Brain microvascular endothelial cell (primary cell): ENCODE measurements around the gene NOL9.

Experiments used
- DNase-seq: peaks from one replicate; pipeline ENCODE4 v3.0.0-alpha.2; 2020
- H3K27ac ChIP-seq: fragments of 250-450 bp; sonication (Bioruptor Pico); 2 replicates; pipeline ENCODE4 v1.5.1; 2020; ENCODE audit warnings: mild to moderate bottlenecking, moderate library complexity
- H3K27me3 ChIP-seq: fragments of 250-450 bp; sonication (Bioruptor Pico); replicated peaks from 2 replicates; pipeline ENCODE4 v1.5.1; 2020; ENCODE audit warnings: mild to moderate bottlenecking
- H3K36me3 ChIP-seq: fragments of 250-450 bp; sonication (Bioruptor Pico); replicated peaks from 2 replicates; pipeline ENCODE4 v1.5.1; 2020; ENCODE audit warnings: mild to moderate bottlenecking
- H3K4me3 ChIP-seq: 2 replicates; pipeline ENCODE4 v1.5.1; 2011; ENCODE audit warnings: low read depth, mild to moderate bottlenecking, control low read depth, low read length, moderate library complexity
- CTCF ChIP-seq: IDR thresholded peaks from 2 replicates; pipeline ENCODE4 v1.5.1; 2011; ENCODE audit warnings: low read depth, mild to moderate bottlenecking, moderate library complexity, low read length, control low read depth, inconsistent platforms; ENCODE audit errors: missing control alignments
- in situ Hi-C: cut with HindIII; loops from 2 replicates; pipeline ENCODE4 v1.10.0; 2017; ENCODE audit warnings: low sequenced_read_pairs, low pct_ligation_motif_present

Gene NOL9

GRCh38 chr1:6485168-6486101 is 68.9 kb downstream of the NOL9 start:
- TF ChIP-seq CTCF: peak; percentile 42
- in situ Hi-C loops: no loop called here
- no peak for DNase-seq
- no peaks in the 10 kb centered on the region for H3K27me3 ChIP-seq
- H3K36me3 ChIP-seq: no peaks in the 10 kb centered on the region
- H3K27ac ChIP-seq: no peak overlapping the region
- peak overlapping the region; percentile 64 for H3K4me3 ChIP-seq

- Histone ChIP-seq H3K4me3 (peak overlapping the region; percentile 64), H3K27me3 (no peaks in the 10 kb centered on the region), H3K36me3 (no peaks in the 10 kb centered on the region), H3K27ac (no peak overlapping the region)
- no peak for TF ChIP-seq CTCF
- no peak for DNase-seq
- in situ Hi-C loops: no loop called here
Measured at GRCh38 chr1:6484826-6485167, 69.5 kb downstream of the NOL9 start.

- Histone ChIP-seq H3K4me3 (no peak overlapping the region), H3K27ac (no peak overlapping the region), H3K36me3 (no peaks in the 10 kb centered on the region), H3K27me3 (no peaks in the 10 kb centered on the region)
- DNase-seq: no peak
- in situ Hi-C loops: no loop called here
- no peak for TF ChIP-seq CTCF
Measured at GRCh38 chr1:6483761-6484117, 70.6 kb downstream of the NOL9 start.

- no peaks in the 10 kb centered on the region for H3K36me3 ChIP-seq
- H3K4me3 ChIP-seq: no peak overlapping the region
- no peaks in the 10 kb centered on the region for H3K27me3 ChIP-seq
- in situ Hi-C loops: no loop called here
- DNase-seq: no peak
- no peak overlapping the region for H3K27ac ChIP-seq
- no peak for TF ChIP-seq CTCF
Measured at GRCh38 chr1:6483017-6483760, 71.1 kb downstream of the NOL9 start.

GRCh38 chr1:6481820-6482219 is 72.5 kb downstream of the NOL9 start:
- Histone ChIP-seq H3K4me3 (no peak overlapping the region), H3K27me3 (no peaks in the 10 kb centered on the region), H3K36me3 (no peaks in the 10 kb centered on the region), H3K27ac (no peak overlapping the region)
- no peak for DNase-seq
- in situ Hi-C loops: no loop called here
- no peak for TF ChIP-seq CTCF
